ENCODE data around the gene EHF.

EHF gene

DNA sequence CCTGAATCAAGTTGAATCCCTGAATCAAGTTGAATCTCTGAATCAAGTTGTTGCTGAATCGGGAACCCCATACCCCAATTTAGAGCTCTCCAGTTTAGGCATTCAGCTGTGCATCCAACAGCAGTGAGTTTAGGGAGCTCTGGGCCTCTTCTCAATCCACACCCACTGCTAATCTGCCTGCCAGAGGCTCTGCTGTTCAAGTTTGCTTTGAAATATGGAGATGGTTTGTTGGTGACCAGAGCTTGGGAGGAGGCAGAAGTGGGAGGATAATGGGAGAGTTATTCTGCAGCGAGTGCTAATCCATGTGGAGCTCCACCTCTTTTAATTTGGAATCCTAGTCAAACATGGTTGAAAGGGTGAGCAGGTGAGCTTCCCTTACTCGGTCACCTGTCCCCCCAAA lies 22.4 kb downstream of the EHF start:
- no peak overlapping the region for H3K4me3 ChIP-seq (ENCODE audit: low read depth, low read length)
- TF ChIP-seq CTCF (IDR thresholded peaks at IDR 0.05; ENCODE audit: borderline replicate concordance, insufficient read depth, low read depth, low read length): no peak

DNA sequence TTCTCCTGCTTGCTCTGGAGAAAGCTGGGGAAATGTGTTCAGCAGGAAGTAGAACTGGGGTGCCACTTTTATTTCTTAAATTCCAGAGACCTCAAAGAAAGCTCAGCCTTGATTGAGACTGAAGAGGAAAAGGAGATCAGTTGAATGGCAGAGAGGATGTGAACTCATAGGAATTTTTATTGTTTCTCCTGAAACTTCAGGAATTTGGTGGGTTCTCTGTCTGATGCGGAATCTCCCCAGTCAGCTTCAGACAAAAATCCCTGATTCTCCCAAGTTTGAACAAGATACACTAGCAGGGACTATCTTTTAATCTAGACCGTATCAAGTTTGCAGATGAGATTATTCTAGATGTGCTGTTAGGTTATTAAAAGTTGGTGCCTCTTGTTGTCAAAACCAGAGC lies 23.0 kb downstream of the EHF start:
- no peak for TF ChIP-seq CTCF (IDR thresholded peaks at IDR 0.05; ENCODE audit: borderline replicate concordance, insufficient read depth, low read depth, low read length)
- no peak overlapping the region for H3K4me3 ChIP-seq (ENCODE audit: low read depth, low read length)

GRCh38 chr11:34644669-34645406 lies 23.9 kb downstream of the EHF start:
- no peak for TF ChIP-seq CTCF (IDR thresholded peaks at IDR 0.05; ENCODE audit: borderline replicate concordance, insufficient read depth, low read depth, low read length)
- H3K4me3 ChIP-seq (ENCODE audit: low read depth, low read length): no peak overlapping the region

GRCh38 chr11:34646431-34646830 lies 25.5 kb downstream of the EHF start:
- H3K4me3 ChIP-seq (ENCODE audit: low read depth, low read length): no peak overlapping the region
- no peak for TF ChIP-seq CTCF (IDR thresholded peaks at IDR 0.05; ENCODE audit: borderline replicate concordance, insufficient read depth, low read depth, low read length)

- H3K4me3 ChIP-seq (ENCODE audit: low read depth, low read length): no peak overlapping the region
- no peak for TF ChIP-seq CTCF (IDR thresholded peaks at IDR 0.05; ENCODE audit: borderline replicate concordance, insufficient read depth, low read depth, low read length)
Measured at GRCh38 chr11:34647131-34647530, 26.2 kb downstream of the EHF start.

DNA sequence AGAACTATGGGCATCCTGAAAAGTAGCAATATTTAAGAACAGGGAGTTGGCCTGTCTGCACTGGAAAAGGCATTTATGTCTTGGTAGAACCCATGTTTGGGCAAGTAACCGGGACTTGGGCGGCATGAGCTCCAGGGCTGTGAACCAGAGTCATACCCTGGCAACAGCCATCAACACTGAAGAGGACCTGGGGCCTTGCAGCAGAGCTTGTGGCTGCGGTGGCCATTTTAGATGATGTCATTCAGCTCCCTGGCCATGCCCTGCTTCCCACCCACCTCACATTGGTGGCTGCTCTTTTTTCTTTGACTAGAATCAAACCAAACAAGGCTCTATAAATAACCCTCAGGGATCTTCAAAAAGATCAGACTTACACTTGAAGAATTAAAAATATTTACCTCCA lies 26.6 kb downstream of the EHF start:
- TF ChIP-seq CTCF (IDR thresholded peaks at IDR 0.05; ENCODE audit: borderline replicate concordance, insufficient read depth, low read depth, low read length): no peak
- H3K4me3 ChIP-seq (ENCODE audit: low read depth, low read length): no peak overlapping the region

DNA sequence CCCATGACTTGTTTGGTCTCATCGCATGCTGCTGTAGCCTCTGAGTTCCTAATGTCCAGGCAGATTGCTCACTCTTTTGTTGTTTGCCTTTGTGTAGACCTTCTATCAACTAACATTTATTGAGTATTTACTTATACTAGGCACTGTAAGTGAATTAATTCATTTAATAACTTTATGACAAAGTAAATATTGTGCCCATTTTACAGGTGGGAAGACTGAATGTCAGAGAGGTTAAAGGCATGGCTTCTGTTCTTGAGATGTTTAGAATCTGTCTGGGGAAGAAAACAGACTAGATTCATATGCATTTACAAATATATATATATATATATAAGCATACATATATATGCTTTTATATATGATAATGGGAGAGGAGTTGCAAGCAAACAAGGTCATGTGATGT lies 27.1 kb downstream of the EHF start:
- H3K4me3 ChIP-seq (ENCODE audit: low read depth, low read length): no peak overlapping the region
- TF ChIP-seq CTCF (IDR thresholded peaks at IDR 0.05; ENCODE audit: borderline replicate concordance, insufficient read depth, low read depth, low read length): no peak

Measured in GM12875 (cell line).